Measurements from ENCODE around the gene ART1.

- TF ChIP-seq CTCF (IDR thresholded peaks at IDR 0.05; ENCODE audit: low read depth, low read length, poor library complexity, severe bottlenecking): no peak
- no peak for TF ChIP-seq EZH2phosphoT487 (IDR thresholded peaks at IDR 0.05; ENCODE audit: borderline replicate concordance, low read length)
Measured at GRCh38 chr11:3669128-3669527, 24.2 kb downstream of the ART1 start.

Measured in DOHH2 (cell line).